IPS-NIHi11 (cell line): ENCODE measurements around the gene ORMDL1.

Experiments used
- DNase-seq: peaks from one replicate; pipeline ENCODE4 v3.0.0; 2012; ENCODE audit warnings: mixed read lengths, low spot score

Gene ORMDL1, protein sequence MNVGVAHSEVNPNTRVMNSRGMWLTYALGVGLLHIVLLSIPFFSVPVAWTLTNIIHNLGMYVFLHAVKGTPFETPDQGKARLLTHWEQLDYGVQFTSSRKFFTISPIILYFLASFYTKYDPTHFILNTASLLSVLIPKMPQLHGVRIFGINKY

DNA sequence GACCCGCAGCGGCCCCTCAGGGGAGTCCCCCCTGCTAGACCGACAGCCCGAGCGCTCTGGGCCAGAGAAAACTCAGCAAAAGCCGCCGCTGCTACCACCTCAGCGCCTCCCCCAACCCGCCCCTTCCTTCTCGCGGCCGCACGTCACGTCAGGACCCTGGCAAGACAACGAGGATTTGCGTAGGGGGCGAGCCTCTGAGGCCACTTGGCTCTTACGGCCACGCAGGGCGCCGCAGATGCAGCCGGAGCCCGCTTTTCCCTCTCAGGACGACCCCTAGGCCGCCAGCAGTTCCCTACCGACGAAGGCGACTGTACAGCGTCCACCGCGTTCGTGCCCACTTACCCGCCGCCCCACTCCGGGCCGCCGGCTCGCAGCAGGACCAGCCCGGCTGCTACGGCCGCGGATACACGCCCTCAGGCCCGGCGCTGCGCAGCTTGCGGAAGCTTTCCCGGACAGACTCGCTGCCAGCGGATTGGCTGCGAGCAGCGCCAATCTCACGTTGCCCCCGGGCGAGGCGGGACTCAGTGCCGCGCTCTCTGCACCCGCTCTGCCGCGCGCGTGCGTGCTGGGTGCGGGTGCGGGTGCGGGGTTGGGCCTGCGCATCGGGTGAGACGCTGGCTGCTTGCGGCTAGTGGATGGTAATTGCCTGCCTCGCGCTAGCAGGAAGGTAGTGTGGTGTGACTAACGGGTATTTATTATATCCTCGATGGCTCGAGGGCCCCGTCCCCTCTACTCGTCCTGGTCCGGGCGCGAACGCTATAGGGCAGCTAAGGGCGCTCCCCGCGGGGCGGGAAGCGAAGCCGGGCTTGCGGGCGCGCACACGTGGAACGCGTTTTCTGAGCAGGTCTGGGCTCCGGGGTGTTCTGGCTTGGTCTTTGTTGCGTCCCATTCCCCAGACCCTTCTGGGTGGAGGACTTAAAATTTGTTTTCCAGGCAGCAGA is at the start of gene ORMDL1, which contains the start of gene PMS1:
Gene ORMDL1 (minus strand): TSS at position 413 of the 941 bp plus-strand sequence. CDS start 1,744 bp downstream, outside the sequence.
Gene PMS1 (plus strand): TSS at position 524 of the 941 bp plus-strand sequence. CDS start 7,360 bp downstream, outside the sequence.
- peak; percentile 95 for DNase-seq

DNA sequence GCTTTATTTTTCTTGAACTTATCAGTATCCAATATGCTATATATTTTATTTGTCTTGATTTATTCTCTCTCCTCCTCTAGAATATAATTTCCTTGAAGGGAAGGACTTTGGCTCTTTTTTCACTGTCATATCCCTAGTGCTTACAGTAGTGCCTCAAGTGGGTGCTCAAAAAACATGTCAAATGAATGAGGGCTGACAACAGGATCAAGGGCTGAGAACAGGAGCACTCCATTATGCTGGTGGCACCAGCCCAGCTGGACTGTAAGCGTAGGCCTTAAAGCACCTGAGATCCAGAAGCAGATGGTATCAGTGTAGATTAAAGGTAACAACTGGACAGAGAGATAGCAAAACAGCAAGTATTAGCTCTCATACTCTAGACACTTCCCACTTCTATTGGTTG is 46.4 kb upstream of the ORMDL1 start:
- no peak for DNase-seq

DNA sequence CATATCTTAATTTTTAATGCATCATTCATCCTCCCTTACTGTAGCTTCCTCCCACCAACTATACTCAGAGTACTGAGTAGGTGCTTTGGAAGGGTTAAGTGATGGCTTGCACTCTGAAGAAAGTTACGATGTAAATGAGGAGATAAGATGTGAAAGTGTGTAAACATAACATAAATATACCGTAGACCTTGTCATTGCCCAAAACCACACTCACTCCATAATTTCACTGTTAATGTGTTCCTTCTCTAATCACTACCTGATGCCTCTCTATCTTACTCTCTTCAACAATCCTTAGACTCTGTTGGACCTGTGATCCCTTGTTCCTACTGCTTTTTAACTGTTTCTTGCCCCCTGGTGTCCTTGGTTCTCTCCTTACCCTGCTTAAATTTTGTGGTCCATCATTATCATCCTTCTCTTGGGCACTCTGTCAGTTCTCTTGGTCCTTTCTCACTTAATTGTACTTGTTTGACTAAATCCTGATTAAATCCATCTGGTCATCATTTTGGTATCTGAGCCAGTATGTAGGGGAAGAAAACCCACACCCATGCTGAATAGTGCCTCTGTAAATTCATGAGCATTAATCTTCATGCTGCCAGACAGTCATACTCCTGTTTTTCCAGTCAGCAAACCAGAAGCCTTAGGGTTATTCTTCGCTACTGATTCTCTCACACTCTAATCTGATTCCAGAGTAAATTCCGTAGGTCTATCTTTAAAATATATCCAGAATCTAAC is 45.1 kb upstream of the ORMDL1 start:
- no peak for DNase-seq

DNA sequence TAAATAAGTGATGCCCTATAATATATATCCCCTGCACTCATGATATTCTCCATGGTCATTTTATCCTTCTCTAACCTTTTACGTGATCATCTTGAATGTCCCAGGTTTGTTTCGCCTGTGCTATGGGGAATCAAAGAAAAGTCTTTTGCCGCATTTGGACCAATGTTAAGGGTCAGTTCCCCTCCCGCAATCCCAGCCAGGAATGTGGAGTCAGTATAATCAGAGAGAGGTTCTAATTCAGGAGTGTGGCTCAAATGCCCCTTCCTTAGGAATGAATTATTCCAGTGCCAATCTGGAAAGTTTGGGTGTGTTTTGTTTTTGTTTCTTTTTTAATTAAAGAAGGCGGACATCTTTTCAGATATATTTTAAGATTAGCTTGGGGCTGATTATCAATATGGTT is 41.9 kb upstream of the ORMDL1 start:
- no peak for DNase-seq

DNA sequence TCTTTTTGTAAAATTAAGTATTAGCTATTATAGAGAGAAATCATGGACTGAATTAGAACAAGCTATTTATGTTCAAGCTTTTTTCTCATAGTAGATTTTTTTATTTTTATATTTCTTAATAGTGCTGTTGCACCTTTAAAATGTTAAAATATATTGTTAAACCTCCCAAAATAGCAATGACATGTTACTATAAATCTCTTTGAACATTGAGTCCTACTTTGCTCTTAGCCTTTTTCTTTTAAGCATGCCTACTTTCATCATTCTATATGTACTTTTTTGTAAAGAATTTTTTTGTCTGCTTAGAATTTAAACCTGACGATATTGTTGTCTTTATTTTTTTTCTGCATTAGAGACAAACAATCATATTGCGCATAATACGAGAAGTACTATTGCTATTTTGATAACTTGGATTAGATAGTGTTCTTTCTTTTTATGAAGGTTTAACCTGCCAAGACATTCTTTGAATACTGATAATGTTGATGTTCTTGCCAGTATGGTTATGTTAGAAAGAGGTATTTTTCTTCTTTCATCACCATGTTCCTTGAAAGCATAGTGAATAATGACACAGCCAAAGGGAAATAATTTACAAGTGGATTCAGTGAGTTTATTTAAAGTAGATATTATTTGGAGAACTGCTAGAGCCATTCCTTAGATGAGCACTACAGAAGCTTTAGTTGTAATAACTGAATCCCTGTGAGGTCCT is 40.7 kb upstream of the ORMDL1 start:
- no peak for DNase-seq

DNA sequence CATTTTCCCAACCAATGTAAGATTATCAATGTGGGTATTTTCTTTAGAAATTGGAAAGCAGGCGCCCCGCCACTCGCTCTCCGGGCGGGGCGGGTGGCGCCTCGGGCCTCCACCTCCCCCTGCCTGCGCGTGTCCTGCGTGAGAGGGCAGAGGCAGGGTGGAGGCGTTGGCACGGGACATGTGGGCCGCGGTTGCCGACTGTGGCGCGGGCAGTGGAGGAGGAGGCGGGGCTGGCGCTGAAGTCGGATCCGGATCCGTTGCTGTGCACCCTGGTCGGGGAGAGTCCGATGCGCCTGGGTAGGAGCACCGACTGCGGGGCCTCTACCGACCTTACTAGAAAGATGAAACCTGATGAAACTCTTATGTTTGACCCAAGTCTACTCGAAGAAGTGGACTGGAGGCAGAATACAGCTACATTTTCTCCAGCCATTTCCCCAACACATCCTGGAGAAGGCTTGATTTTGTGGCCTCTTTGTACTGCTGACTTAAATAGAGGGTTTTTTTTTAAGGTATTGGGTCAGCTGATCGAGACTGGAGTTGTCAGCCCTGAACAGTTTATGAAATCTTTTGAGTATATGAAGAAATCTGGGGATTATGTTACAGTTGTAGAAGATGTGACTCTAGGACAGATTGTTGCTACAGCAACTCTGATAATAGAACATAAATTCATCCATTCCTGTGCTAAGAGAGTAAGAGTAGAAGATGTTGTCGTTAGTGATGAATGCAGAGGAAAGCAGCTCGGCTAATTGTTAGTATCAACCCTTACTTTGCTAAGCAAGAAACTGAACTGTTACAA is 38.0 kb upstream of the ORMDL1 start:
- no peak for DNase-seq

DNA sequence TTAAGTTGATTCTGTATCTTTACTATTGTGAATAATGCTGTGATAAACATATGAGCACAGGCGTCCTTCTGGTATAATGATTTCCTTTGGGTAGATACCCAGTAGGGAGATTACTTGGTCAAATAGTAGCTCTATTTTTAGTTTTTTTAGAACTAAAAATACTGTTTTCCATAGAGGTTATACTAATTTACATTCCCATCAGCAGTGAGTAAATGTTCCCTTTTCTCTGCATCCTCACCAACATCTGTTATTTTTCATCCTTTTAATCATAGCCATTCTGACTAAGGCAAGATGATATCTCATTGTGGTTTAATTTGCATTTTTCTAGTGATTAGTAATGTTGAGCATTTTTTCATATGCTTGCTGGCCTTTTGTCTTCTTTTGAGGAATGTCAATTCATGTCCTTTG is 35.2 kb upstream of the ORMDL1 start:
- DNase-seq: no peak

DNA sequence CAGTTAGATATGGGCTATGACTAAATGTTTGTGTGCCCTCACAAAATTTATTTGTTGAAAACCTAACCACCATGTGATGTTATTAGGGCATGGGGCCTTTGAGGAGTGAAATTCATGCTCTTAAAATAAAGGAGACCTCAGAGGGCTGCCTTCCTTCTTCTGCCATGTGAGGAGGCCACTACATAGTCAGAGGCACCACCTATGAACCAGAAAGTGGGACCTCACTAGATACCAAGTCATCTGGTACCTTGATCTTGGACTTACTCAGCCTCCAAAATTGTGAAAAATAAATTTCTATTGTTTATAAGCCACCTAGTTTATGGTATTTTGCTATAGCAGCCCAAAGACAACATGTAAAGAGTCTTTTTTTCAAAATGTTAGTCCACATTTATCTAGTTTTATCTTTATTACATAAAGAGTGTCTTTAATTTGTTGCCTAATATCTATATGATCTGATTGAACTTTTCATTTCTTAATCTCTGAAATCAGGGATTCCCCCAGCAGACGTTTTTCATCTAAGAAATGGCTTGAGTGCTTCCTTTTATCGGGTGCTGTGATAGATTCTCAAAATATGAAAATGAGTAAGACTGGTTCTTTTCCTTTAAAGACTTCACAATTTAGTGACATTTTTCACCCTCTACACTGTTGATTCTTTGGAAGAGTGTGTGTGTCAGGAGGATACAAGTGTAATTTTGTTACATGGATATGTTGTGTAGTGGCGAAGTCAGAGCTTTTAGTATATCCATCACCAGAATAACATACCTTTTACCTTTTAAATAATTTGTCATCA is 34.3 kb upstream of the ORMDL1 start:
- no peak for DNase-seq

DNA sequence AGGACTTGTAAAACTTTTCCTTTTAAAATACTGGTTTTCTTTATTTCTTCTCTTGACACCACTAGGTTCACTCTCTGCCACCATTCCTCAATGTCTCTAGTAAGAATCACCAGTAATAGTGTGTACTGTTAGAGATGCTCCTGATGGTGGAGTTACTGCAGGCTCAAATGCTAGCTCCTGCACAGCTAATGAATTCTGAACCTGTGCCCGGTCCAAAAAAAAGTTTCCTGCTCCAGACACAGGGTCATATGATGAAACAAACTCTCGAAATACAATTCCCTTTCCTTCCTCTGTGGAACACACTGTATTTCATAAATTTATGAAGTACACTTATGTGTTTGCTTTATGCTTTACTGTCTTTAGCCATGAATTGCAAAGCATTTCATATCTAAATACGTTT is 19.3 kb upstream of the ORMDL1 start:
- no peak for DNase-seq

DNA sequence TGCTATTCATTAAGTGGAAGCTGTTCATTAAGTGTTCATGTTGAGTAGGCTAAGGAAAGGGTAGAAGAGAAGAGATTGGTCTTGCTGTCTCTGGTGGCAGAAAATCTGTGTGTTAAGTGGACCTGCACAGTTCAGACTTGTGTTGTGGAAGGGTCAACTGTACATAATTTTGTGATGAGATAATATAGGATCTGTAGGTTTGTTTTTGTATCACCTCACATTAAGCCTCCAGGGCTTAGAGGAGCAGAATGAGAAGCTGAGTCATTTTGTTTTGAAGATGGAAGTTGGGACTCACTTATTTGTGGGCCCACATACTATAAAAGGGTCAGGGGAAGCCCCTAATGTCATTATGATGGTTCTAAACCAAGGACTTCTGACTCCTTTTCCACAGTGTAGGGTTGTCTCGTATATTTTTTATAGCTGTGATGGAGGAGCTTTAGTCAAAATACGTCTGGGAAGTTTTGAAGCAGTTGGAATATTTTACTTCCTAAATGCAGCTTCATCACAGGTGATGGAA is 18.3 kb upstream of the ORMDL1 start:
- DNase-seq: no peak

DNA sequence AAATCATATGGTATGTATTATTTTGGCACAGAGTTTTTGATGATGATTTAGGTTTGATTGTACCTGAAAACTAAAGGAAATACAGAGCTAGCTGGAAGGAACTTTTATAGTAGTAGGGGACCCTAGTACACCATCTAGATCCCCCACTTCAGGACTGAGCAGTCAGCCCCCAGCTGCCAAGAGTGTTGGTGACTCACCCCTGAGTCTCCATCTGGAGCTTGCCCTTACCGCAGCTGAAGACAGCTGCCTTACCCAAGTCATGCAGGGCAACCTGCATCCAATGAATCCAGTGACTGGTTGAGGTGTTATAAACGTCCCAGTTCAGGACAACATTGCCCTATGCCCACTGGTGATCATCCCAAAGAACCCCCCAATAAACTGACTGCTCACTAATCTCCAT is 15.4 kb upstream of the ORMDL1 start:
- no peak for DNase-seq

DNA sequence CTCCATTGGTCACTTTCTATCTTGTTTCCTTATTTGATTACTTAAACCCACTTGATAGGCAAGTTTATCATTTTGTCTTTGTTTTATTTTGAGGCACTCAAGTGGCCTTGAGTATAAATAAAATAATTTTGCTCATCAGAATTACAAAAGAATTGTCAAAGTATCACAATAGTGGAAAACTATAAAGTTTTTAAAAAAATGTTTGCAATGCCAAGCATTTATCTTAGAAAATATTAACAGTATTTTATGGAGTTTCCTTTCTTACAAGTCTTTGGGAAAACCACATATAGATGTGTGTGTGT is 14.8 kb upstream of the ORMDL1 start:
- no peak for DNase-seq

DNA sequence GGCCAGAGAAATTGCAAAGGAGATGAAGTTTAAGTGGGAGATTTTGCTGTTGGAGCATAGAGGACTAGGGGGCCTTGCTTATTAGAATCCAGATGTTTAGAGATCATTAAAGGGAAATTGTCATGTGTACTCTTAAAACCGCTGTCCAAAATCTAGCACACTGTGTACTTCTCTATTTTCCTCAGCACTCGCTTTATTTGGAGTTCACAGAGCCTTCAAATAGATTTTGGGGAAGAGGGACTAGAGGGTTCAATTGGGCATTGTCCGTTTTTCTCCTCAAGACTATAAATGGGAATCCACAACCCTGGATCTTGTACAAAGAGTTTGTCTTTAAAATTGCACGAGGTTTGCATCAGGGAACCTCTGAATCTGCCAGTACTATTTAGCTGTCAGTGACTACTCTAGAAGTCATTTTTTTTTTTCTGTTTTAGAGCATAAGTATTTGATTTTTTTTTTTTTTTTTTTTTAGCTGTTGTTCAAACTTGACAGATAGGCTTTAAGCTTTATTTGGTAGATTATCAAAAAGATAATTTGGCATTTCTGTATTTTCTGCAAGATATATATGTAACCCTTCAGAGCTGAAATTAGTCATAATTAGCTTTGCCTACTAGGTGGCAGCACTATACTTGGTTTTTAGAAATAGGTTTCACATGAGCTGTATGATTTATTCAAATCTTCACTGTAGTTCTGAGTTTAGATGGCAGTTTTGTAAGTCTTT is 14.3 kb upstream of the ORMDL1 start:
- peak; percentile 7 for DNase-seq

DNA sequence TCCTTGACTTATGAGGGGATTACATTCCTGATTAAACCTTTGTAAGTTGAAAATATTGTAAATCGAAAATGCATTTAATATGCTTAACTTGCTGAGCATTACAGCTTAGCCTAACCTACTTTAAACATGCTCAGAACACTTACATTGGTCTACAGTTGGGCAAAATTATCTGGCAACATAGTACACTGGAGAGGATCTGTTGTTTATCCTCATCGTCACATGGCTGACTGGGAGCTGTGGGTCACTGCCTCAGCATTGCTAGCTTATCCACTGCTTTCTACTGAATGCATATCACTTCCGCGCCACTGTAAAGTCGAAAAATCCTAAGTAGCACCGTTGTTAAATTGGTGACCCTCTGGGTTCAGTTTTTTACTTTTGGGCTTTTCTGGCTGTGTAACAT is 13.8 kb upstream of the ORMDL1 start:
- no peak for DNase-seq

DNA sequence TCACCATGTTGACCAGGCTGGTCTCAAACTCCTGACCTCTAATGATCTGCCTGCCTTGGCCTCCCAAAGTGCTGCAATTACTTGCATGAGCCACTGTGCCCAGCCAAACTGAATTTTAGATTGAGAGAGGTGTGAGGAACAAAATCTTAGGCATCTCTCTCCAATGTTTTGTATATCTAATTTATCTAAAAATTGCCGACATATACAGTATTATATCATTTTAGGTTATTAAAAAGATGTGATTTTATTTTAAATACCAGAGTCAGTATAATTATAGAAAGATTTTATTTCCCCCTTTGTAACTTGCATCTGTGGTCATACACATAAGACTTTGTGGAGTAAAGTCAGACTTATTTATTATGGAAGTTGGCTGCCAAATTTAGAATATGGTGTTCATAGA is 10.2 kb upstream of the ORMDL1 start:
- no peak for DNase-seq

DNA sequence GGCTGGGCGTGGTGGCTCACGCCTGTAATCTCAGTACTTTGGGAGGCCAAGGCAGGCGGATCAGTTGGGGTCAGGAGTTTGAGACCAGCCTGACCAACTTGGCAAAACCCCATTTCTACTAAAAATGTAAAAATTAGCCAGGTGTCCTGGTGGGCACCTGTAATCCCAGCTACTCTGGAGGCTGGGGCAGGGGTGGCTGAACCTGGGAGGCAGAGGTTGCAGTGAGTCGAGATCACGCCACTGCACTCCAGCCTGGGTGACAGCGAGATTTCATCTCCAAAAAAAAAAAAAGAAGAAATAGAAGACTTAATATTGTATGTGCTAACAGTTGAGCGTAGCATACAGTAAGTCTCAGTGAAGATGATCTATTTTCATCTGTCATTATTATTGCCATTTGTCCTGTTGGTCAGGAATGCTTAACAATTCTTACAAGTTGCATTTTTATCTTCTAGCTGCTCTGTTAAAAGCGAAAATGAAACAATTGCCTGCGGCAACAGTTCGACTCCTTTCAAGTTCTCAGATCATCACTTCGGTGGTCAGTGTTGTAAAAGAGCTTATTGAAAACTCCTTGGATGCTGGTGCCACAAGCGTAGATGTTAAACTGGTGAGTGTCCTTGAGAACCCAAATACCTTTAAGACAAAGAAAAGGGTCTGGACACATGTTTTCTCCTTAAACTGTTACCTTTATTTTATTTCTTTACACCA is 7.4 kb upstream of the ORMDL1 start:
- DNase-seq: no peak

DNA sequence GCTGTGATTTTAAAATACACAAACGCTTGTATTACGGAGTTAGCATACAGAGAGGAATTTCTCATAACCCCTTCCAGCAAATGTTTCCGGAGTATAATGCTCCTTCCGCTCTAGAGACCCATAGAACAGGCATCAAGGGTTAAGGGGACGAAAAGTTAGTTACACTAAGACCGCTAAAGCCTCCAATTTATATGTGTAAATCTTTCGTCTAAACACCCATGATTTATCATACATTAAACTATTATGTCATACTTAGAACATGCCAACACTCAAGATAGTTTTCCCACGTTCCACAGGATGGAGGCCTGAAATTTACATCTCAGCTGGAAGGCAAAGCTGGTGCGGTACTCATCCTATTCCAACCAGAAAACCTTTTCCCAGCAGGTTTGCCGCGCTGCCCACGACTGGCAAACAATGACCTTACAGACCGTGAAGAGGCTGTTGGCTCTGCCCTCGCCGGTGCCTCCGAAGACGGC is 650 bp downstream of the ORMDL1 start:
- peak; percentile 21 for DNase-seq

DNA sequence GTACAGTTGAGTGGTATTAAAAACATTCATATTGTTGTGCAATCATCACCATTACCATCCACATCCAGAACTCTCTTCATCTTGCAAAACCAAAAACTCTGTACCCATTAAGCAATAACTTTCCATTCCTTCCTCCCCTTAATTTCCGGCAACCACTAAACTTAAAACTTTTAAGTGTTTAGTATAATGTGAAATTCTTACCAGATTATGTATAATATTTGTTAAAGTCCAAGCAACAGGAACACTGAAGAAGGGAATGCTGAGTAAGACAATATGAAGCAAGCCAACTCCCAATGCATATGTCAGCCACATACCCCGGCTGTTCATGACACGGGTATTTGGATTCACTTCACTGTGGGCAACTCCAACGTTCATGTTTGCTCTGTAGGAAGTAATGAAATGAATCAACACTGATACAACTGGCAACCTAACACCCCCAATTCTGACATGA is 1.9 kb downstream of the ORMDL1 start:
- no peak for DNase-seq

DNA sequence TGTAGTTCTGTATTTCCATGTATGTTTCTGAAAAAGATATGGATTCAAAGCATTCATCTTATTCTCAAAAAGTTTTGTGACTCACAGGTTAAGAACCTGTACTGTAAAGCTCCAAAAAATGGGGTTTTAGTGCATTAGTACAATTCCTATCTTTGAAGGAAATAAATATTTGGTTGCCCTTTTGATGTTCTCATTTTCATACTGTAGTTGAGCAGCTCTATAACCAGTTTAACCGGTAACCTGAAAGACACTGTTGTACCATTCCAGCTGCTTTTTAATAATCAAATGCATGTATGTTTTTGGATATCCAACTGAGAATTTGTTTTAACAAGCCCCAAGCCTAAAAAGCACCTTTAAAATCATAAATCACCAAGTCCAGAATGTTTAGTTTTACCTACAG is 11.9 kb downstream of the ORMDL1 start:
- DNase-seq: no peak
